Measurements from ENCODE around the gene UBA6. TPM values are rescaled to one million over a fixed set of nuclear protein-coding genes. Genes with fewer than 3 reads are reported as not detected.

UBA6 gene
- total and polyA plus RNA-seq, 9 of the 15 experiments (the other 6 are each of a cell fraction or from before 2014, with no cell fraction given), result 22.9 to 139 (median 94.6) TPM

DNA sequence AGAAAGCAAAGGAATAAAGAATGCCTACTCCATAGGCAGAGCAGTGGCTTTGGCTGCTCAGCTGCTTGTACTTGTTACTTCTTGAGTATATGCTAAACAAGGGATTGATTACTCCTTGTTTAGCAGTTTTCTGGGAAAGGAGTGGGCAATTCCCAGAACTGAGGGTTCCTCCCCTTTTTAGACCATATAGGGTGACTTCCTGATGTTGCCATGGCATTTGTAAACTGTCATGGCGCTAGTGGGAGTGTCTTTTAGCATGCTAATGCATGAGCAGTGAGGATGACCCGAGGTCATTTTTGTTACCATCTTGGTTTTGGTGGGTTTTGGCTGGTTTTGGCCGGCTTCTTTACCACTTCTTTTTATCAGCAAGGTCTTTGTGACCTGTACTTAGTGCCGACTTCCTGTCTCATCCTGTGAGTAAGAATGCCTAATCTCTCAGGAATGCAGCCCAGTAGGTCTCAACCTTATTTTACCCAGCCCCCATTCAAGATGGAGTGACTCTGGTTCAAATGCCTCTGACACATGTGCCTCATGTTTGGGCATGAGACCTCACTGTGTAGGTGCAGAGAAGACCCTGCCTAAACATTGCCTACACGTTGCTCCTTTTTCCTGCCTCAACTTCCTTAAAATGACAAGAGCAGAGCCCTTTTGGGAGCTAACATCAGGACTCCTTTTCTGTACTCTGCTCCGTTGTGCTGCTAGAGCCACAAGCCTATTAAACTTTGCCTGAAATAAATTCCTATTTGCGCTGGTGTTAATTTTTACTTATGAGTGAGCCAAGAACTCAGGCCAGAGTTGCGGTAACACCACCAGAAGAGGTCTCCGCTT lies 21.0 kb upstream of the UBA6 start (continued):
- TF ChIP-seq RBM14 (IDR thresholded peaks at IDR 0.05; ENCODE audit: borderline replicate concordance, insufficient read depth, low read depth, low read length), result no peak
- TF ChIP-seq GATA2 (CRISPR knock-in tag; IDR thresholded peaks at IDR 0.05), result no peak; the same call in 1 of the 2 replicates
- TF ChIP-seq ETV5 (CRISPR knock-in tag; IDR thresholded peaks at IDR 0.05; ENCODE audit: low read depth), result peak; percentile 93
- no peak for TF ChIP-seq CCNT2 (IDR thresholded peaks at IDR 0.05; ENCODE audit: borderline replicate concordance, extremely low read depth, insufficient read length, low read depth, low read length)
- TF ChIP-seq HNRNPUL1 (IDR thresholded peaks at IDR 0.05; ENCODE audit: low read length), result no peak
- TF ChIP-seq HDAC8 (tag; IDR thresholded peaks at IDR 0.05), result peak; percentile 100
- TF ChIP-seq ZNF121 (CRISPR knock-in tag; conservative IDR thresholded peaks at IDR 0.05), result no peak
- TF ChIP-seq, protein P1, sequence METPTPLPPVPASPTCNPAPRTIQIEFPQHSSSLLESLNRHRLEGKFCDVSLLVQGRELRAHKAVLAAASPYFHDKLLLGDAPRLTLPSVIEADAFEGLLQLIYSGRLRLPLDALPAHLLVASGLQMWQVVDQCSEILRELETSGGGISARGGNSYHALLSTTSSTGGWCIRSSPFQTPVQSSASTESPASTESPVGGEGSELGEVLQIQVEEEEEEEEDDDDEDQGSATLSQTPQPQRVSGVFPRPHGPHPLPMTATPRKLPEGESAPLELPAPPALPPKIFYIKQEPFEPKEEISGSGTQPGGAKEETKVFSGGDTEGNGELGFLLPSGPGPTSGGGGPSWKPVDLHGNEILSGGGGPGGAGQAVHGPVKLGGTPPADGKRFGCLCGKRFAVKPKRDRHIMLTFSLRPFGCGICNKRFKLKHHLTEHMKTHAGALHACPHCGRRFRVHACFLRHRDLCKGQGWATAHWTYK (CRISPR knock-in tag; IDR thresholded peaks at IDR 0.05), result peak; percentile 100
- TF ChIP-seq, protein P2, sequence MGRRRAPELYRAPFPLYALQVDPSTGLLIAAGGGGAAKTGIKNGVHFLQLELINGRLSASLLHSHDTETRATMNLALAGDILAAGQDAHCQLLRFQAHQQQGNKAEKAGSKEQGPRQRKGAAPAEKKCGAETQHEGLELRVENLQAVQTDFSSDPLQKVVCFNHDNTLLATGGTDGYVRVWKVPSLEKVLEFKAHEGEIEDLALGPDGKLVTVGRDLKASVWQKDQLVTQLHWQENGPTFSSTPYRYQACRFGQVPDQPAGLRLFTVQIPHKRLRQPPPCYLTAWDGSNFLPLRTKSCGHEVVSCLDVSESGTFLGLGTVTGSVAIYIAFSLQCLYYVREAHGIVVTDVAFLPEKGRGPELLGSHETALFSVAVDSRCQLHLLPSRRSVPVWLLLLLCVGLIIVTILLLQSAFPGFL (CRISPR knock-in tag; IDR thresholded peaks at IDR 0.05), result no peak
- TF ChIP-seq ZNF584 (CRISPR knock-in tag; IDR thresholded peaks at IDR 0.05; ENCODE audit: low read depth), result peak; percentile 100
- TF ChIP-seq, protein P3, sequence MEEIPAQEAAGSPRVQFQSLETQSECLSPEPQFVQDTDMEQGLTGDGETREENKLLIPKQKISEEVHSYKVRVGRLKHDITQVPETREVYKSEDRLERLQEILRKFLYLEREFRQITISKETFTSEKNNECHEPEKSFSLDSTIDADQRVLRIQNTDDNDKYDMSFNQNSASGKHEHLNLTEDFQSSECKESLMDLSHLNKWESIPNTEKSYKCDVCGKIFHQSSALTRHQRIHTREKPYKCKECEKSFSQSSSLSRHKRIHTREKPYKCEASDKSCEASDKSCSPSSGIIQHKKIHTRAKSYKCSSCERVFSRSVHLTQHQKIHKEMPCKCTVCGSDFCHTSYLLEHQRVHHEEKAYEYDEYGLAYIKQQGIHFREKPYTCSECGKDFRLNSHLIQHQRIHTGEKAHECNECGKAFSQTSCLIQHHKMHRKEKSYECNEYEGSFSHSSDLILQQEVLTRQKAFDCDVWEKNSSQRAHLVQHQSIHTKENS (CRISPR knock-in tag; IDR thresholded peaks at IDR 0.05), result peak; percentile 96
- no peak for TF ChIP-seq SNRNP70 (optimal IDR thresholded peaks at IDR 0.05; ENCODE audit: low read depth, low read length)
- TF ChIP-seq GABPA (tag; conservative IDR thresholded peaks at IDR 0.05; ENCODE audit: low read depth), result peak; percentile 85
- TF ChIP-seq MCM7 (IDR thresholded peaks at IDR 0.05), result no peak
- peak; percentile 100 for TF ChIP-seq ZKSCAN8 (CRISPR knock-in tag; IDR thresholded peaks at IDR 0.05)
- TF ChIP-seq SRSF1 (IDR thresholded peaks at IDR 0.05; ENCODE audit: low read depth, low read length), result no peak
- TF ChIP-seq ZNF124 (CRISPR knock-in tag; IDR thresholded peaks at IDR 0.05), result no peak
- peak in 1 of 2 experiments; percentile 90; a peak in 2 of 4 replicates for TF ChIP-seq FOXA3 (CRISPR knock-in tag; conservative IDR thresholded peaks at IDR 0.05 in 1 of 2, IDR thresholded peaks at IDR 0.05 in 1 of 2)
- peak; percentile 100 for TF ChIP-seq DIDO1 (tag; IDR thresholded peaks at IDR 0.05; ENCODE audit: low read depth)
- peak; percentile 49 to 52; a peak in 3 of 4 replicates for TF ChIP-seq NRF1 (conservative IDR thresholded peaks at IDR 0.05 in 1 of 2, IDR thresholded peaks at IDR 0.05 in 1 of 2)
- TF ChIP-seq RAD21 (CRISPR knock-in tag; conservative IDR thresholded peaks at IDR 0.05 in 1 of 2, IDR thresholded peaks at IDR 0.05 in 1 of 2), result peak in 1 of 2 experiments; percentile 66; a peak in 2 of 4 replicates
- TF ChIP-seq PHB2 (IDR thresholded peaks at IDR 0.05; ENCODE audit: low read depth), result no peak
- TF ChIP-seq SRSF3 (IDR thresholded peaks at IDR 0.05; ENCODE audit: insufficient read depth, low read length), result no peak
- no peak for TF ChIP-seq DNMT1 (IDR thresholded peaks at IDR 0.05)
- no peak for TF ChIP-seq NCOA2 (IDR thresholded peaks at IDR 0.05; ENCODE audit: partially characterized antibody in 2 of 2)

Data from K562 (cell line).